ENCODE results near the gene EML2.

Gene EML2

GRCh38 chr19:45613926-45614725 lies 25.1 kb downstream of the EML2 start:
- DNase-seq: no peak

- DNase-seq: no peak
Observed at GRCh38 chr19:45608948-45609347, 30.2 kb downstream of the EML2 start.

- DNase-seq: peak; percentile 37
Observed at GRCh38 chr19:45607071-45608029, 31.8 kb downstream of the EML2 start.

GRCh38 chr19:45601524-45602374 lies 37.4 kb downstream of the EML2 start, which contains the start of gene GPR4:
TSS of gene GPR4 (minus strand) at chr19:45602212. CDS start at chr19:45591866, 10,346 bp downstream.
- DNase-seq: no peak

- no peak for DNase-seq
Observed at GRCh38 chr19:45601115-45601514, 38.1 kb downstream of the EML2 start.

- DNase-seq: no peak
Observed at GRCh38 chr19:45600340-45600885, 38.8 kb downstream of the EML2 start.

GRCh38 chr19:45599286-45599685 lies 39.9 kb downstream of the EML2 start:
- no peak for DNase-seq

GRCh38 chr19:45598267-45599001 lies 40.8 kb downstream of the EML2 start:
- no peak for DNase-seq

GRCh38 chr19:45597425-45598111 lies 41.6 kb downstream of the EML2 start:
- DNase-seq: no peak

- no peak for DNase-seq
Observed at GRCh38 chr19:45595814-45596213, 43.4 kb downstream of the EML2 start.

GRCh38 chr19:45593520-45593919 lies 45.7 kb downstream of the EML2 start:
- no peak for DNase-seq

GRCh38 chr19:45592366-45592765 lies 46.8 kb downstream of the EML2 start:
- DNase-seq: no peak

- DNase-seq: no peak
Observed at GRCh38 chr19:45591638-45592005, 47.6 kb downstream of the EML2 start.

- no peak for DNase-seq
Observed at GRCh38 chr19:45591004-45591637, 48.1 kb downstream of the EML2 start.

- no peak for DNase-seq
Observed at GRCh38 chr19:45590300-45591003, 48.7 kb downstream of the EML2 start.

GRCh38 chr19:45589768-45590167 lies 49.4 kb downstream of the EML2 start:
- DNase-seq: no peak

- no peak for DNase-seq
Observed at GRCh38 chr19:45587873-45588272, 51.3 kb downstream of the EML2 start.

GRCh38 chr19:45585158-45585577 lies 54.0 kb downstream of the EML2 start:
- DNase-seq: no peak

- peak; percentile 100 for DNase-seq
Observed at GRCh38 chr19:45584332-45585157, 54.7 kb downstream of the EML2 start, which contains the start of gene OPA3. TSS of gene OPA3 (minus strand) at chr19:45584802. CDS start at chr19:45584764, 38 bp downstream.
